Esophagus squamous epithelium (tissue), 5 donors: ENCODE data around the gene TRAK1. TPM values are rescaled to one million over a fixed set of nuclear protein-coding genes. Genes with fewer than 3 reads are reported as not detected.

Source experiments
- DNase-seq: peaks from one replicate; lab custom pipeline; 2025; lab: John Stamatoyannopoulos, UW
- H3K27ac ChIP-seq, 4 donors: fragments of 200-600 bp; sonication (generic); one replicate each; pipeline ENCODE4 v1.5.1; 2016 to 2019; ENCODE audit warnings: mild to moderate bottlenecking in 1 of 4
- H3K27me3 ChIP-seq, 4 donors: fragments of 200-600 bp; sonication (generic); 1 replicate in 3 of 4; 2 replicates in 1 of 4; pipeline versions ENCODE4 v1.5.1 to v1.6.0; 2017 to 2021; ENCODE audit warnings: antibody characterized with exemption in 1 of 4
- H3K36me3 ChIP-seq, 3 donors: fragments of 200-600 bp; sonication (generic); one replicate each; pipeline ENCODE4 v1.5.1; 2016 to 2019
- H3K4me1 ChIP-seq, 3 donors: fragments of 200-600 bp; sonication (generic); one replicate each; pipeline ENCODE4 v1.5.1; 2017 to 2019
- H3K4me3 ChIP-seq, 4 donors: fragments of 200-600 bp; sonication (generic); 1 replicate in 3 of 4; 2 replicates in 1 of 4; pipeline ENCODE4 v1.5.1; 2016 to 2019; ENCODE audit warnings: mild to moderate bottlenecking in 2 of 4, moderate library complexity in 1 of 4
- H3K9me3 ChIP-seq, 3 donors: fragments of 200-600 bp; sonication (generic); one replicate each; pipeline ENCODE4 v1.5.1; 2016 to 2019
- CTCF ChIP-seq, 6 experiments: fragments of 450-650 bp in 4 of 6; fragments of 200-600 bp in 2 of 6; sonication (generic) in 2 of 6; IDR thresholded peaks; one replicate each; pipeline ENCODE4 v1.5.1; 2016 to 2019; ENCODE audit warnings: antibody characterized with exemption in 6 of 6, mild to moderate bottlenecking in 4 of 6, moderate library complexity in 4 of 6
- POLR2A ChIP-seq, 4 donors: fragments of 450-650 bp; IDR thresholded peaks; one replicate each; pipeline ENCODE4 v1.6.1; 2017; ENCODE audit warnings: antibody characterized with exemption in 4 of 4, mild to moderate bottlenecking in 4 of 4, moderate library complexity in 3 of 4
- WGBS, 2 donors: methylation state at CpG; one replicate each; pipeline ENCODE4 v1.1.5; 2018; 5-methylcytosine and 5-hydroxymethylcytosine counted together
- intact Hi-C: fragments of 100-400 bp; cut with DNase I; formaldehyde crosslinking; loops from one replicate; pipeline ENCODE4 v1.15.0; 2022
- total RNA-seq, 4 donors: library from RNA; depleted of rRNA; stranded (reverse); fragments of >200 nt; gene quantifications; one replicate each; pipeline ENCODE4 v1.1.0, GENCODE V29; 2016
- donor health status: DM: yes; HTN: yes; CAD: no.

TRAK1 gene
- total RNA-seq, 4 donors from 2014 or later: 31.8 to 40.6 (median 37.7) TPM

- Histone ChIP-seq H3K36me3 (peaks cover under 1 to 97% (median 11%) of the 10 kb centered on the region in 3 donors), H3K27me3 (no peaks in the 10 kb centered on the region), H3K9me3 (no peaks in the 10 kb centered on the region), H3K4me3 (no peak overlapping the region), H3K4me1 (peaks cover 0 to 13% (median 0%) of the 10 kb centered on the region in 3 donors), H3K27ac (no peak overlapping the region)
- TF ChIP-seq CTCF (IDR thresholded peaks at IDR 0.05) (no peak), POLR2A (IDR thresholded peaks at IDR 0.05) (no peak)
- no peak for DNase-seq
- 76 to 79% methylated on average over 3 to 6 of the region's 6 CpGs for whole genome bisulfite sequencing, 2 donors
- intact Hi-C loops: no loop called here
Observed at GRCh38 chr3:42213417-42213816, 122.3 kb downstream of the TRAK1 start.

- no peak overlapping the region for H3K4me3 ChIP-seq
- peaks cover 4 to 97% (median 11%) of the 10 kb centered on the region in 3 donors for H3K36me3 ChIP-seq
- 30 to 72% methylated on average over 1 to 2 of the region's 2 CpGs for whole genome bisulfite sequencing, 2 donors
- peaks cover 0 to 13% (median 0%) of the 10 kb centered on the region in 3 donors for H3K4me1 ChIP-seq
- TF ChIP-seq POLR2A (IDR thresholded peaks at IDR 0.05) (no peak), CTCF (IDR thresholded peaks at IDR 0.05) (no peak)
- H3K9me3 ChIP-seq: no peaks in the 10 kb centered on the region
- no peak for DNase-seq
- H3K27ac ChIP-seq: no peak overlapping the region
- no peaks in the 10 kb centered on the region for H3K27me3 ChIP-seq
- intact Hi-C loops: no loop called here
Observed at GRCh38 chr3:42214064-42214463, 122.9 kb downstream of the TRAK1 start.

- TF ChIP-seq CTCF (IDR thresholded peaks at IDR 0.05): no peak
- TF ChIP-seq POLR2A (IDR thresholded peaks at IDR 0.05): no peak
- DNase-seq: no peak
- 66 to 74% methylated on average over 8 of the region's 8 CpGs for WGBS, 2 donors
- Histone ChIP-seq H3K27ac (no peak overlapping the region), H3K36me3 (peaks cover 4 to 97% (median 14%) of the 10 kb centered on the region in 3 donors), H3K4me1 (peaks cover 0 to 13% (median 0%) of the 10 kb centered on the region in 3 donors), H3K27me3 (no peaks in the 10 kb centered on the region), H3K9me3 (no peaks in the 10 kb centered on the region), H3K4me3 (no peak overlapping the region)
- intact Hi-C loops: no loop called here
Observed at GRCh38 chr3:42214565-42215283, 123.6 kb downstream of the TRAK1 start.

- DNase-seq: no peak
- Histone ChIP-seq H3K36me3 (peaks cover 13 to 96% (median 15%) of the 10 kb centered on the region in 3 donors), H3K27me3 (no peaks in the 10 kb centered on the region), H3K4me3 (no peak overlapping the region), H3K27ac (no peak overlapping the region), H3K4me1 (peaks cover 0 to 13% (median 0%) of the 10 kb centered on the region in 3 donors), H3K9me3 (no peaks in the 10 kb centered on the region)
- intact Hi-C loops: no loop called here
- TF ChIP-seq POLR2A (IDR thresholded peaks at IDR 0.05): no peak
- WGBS, 2 donors: 86 to 94% methylated on average over 3 to 4 of the region's 4 CpGs
Observed at GRCh38 chr3:42216302-42216701, 125.1 kb downstream of the TRAK1 start.

GRCh38 chr3:42216931-42217333 lies 125.8 kb downstream of the TRAK1 start:
- no peak overlapping the region for H3K27ac ChIP-seq
- no peak for DNase-seq
- no peak for TF ChIP-seq CTCF (IDR thresholded peaks at IDR 0.05)
- WGBS, 2 donors: 66 to 67% methylated on average over 2 to 5 of the region's 5 CpGs
- intact Hi-C loops: no loop called here
- H3K9me3 ChIP-seq: no peaks in the 10 kb centered on the region
- peaks cover 9 to 96% (median 13%) of the 10 kb centered on the region in 3 donors for H3K36me3 ChIP-seq
- peaks cover 0 to 13% (median 0%) of the 10 kb centered on the region in 3 donors for H3K4me1 ChIP-seq
- H3K4me3 ChIP-seq: no peak overlapping the region
- H3K27me3 ChIP-seq: no peaks in the 10 kb centered on the region
